ENCODE data around the gene GLIPR1L2. TPM values are rescaled to one million over a fixed set of nuclear protein-coding genes. Genes with fewer than 3 reads are reported as not detected.
A peak's percentile ranks its signal among the peaks of the same experiment; 100 is the strongest.
"Not testable (repeated sequence)": the region's sequence is repeated elsewhere in the genome, so short reads cannot be mapped to it uniquely, and the experiment has no call there.

Gene GLIPR1L2
- total RNA-seq, 1 experiment from 2014 or later: 0.13 TPM

- not testable (repeated sequence) for H3K27me3 ChIP-seq (replicated peaks); DNase-seq (ENCODE audit: low read depth in 1 of 2, low spot score in 2 of 2); H3K4me3 ChIP-seq; H3K9me3 ChIP-seq (replicated peaks); H3K36me3 ChIP-seq; H3K27ac ChIP-seq
- H3K4me1 ChIP-seq (replicated peaks): peaks cover 11% of the 10 kb centered on the region
Observed at GRCh38 chr12:75442454-75442853, 51.6 kb downstream of the GLIPR1L2 start.

GRCh38 chr12:75443709-75444108 is 52.8 kb downstream of the GLIPR1L2 start:
- no peak for DNase-seq (ENCODE audit: low read depth in 1 of 2, low spot score in 2 of 2)
- H3K9me3 ChIP-seq (replicated peaks): no peaks in the 10 kb centered on the region
- no peak overlapping the region for H3K27ac ChIP-seq
- no peak overlapping the region for H3K4me3 ChIP-seq
- H3K36me3 ChIP-seq: no peaks in the 10 kb centered on the region
- no peaks in the 10 kb centered on the region for H3K27me3 ChIP-seq (replicated peaks)
- H3K4me1 ChIP-seq (replicated peaks): peaks cover 12% of the 10 kb centered on the region

- peaks cover 12% of the 10 kb centered on the region for H3K4me1 ChIP-seq (replicated peaks)
- H3K27me3 ChIP-seq (replicated peaks): no peaks in the 10 kb centered on the region
- H3K9me3 ChIP-seq (replicated peaks): no peaks in the 10 kb centered on the region
- no peaks in the 10 kb centered on the region for H3K36me3 ChIP-seq
- peak in 1 of 2 experiments; percentile 27 for DNase-seq (ENCODE audit: low read depth in 1 of 2, low spot score in 2 of 2)
- H3K4me3 ChIP-seq: no peak overlapping the region
- H3K27ac ChIP-seq: 0 out of 2 replicates have a peak overlapping the region, but pooled peaks have one; percentile 21
Observed at GRCh38 chr12:75444429-75445136, 53.7 kb downstream of the GLIPR1L2 start.

- not testable (repeated sequence) for H3K4me3 ChIP-seq; H3K9me3 ChIP-seq (replicated peaks); H3K27ac ChIP-seq; H3K27me3 ChIP-seq (replicated peaks); DNase-seq (ENCODE audit: low read depth in 1 of 2, low spot score in 2 of 2); H3K36me3 ChIP-seq
- peaks cover 12% of the 10 kb centered on the region for H3K4me1 ChIP-seq (replicated peaks)
Observed at GRCh38 chr12:75445137-75445507, 54.2 kb downstream of the GLIPR1L2 start.

GRCh38 chr12:75446857-75447256 is 56.0 kb downstream of the GLIPR1L2 start:
- Histone ChIP-seq H3K27ac (no peak overlapping the region), H3K4me1 (replicated peaks) (peaks cover 12% of the 10 kb centered on the region), H3K36me3 (no peaks in the 10 kb centered on the region), H3K9me3 (replicated peaks) (no peaks in the 10 kb centered on the region), H3K4me3 (no peak overlapping the region), H3K27me3 (replicated peaks) (no peaks in the 10 kb centered on the region)
- peak in 1 of 2 experiments; percentile 37 for DNase-seq (ENCODE audit: low read depth in 1 of 2, low spot score in 2 of 2)

GRCh38 chr12:75447691-75448393 is 57.0 kb downstream of the GLIPR1L2 start:
- no peaks in the 10 kb centered on the region for H3K27me3 ChIP-seq (replicated peaks)
- H3K4me1 ChIP-seq (replicated peaks): peaks cover 12% of the 10 kb centered on the region
- H3K27ac ChIP-seq: no peak overlapping the region
- no peak for DNase-seq (ENCODE audit: low read depth in 1 of 2, low spot score in 2 of 2)
- no peaks in the 10 kb centered on the region for H3K9me3 ChIP-seq (replicated peaks)
- H3K4me3 ChIP-seq: no peak overlapping the region
- no peaks in the 10 kb centered on the region for H3K36me3 ChIP-seq

GRCh38 chr12:75452675-75453330 is 61.9 kb downstream of the GLIPR1L2 start:
- H3K27me3 ChIP-seq (replicated peaks): no peaks in the 10 kb centered on the region
- no peak overlapping the region for H3K27ac ChIP-seq
- DNase-seq (ENCODE audit: low read depth in 1 of 2, low spot score in 2 of 2): no peak
- no peaks in the 10 kb centered on the region for H3K9me3 ChIP-seq (replicated peaks)
- no peaks in the 10 kb centered on the region for H3K4me1 ChIP-seq (replicated peaks)
- H3K36me3 ChIP-seq: no peaks in the 10 kb centered on the region
- no peak overlapping the region for H3K4me3 ChIP-seq

GRCh38 chr12:75455839-75456238 is 65.0 kb downstream of the GLIPR1L2 start:
- peaks cover 3% of the 10 kb centered on the region; the same call in 1 of the 2 replicates for H3K9me3 ChIP-seq (replicated peaks)
- no peaks in the 10 kb centered on the region for H3K4me1 ChIP-seq (replicated peaks)
- no peaks in the 10 kb centered on the region for H3K36me3 ChIP-seq
- no peak overlapping the region for H3K27ac ChIP-seq
- no peak for DNase-seq (ENCODE audit: low read depth in 1 of 2, low spot score in 2 of 2)
- H3K27me3 ChIP-seq (replicated peaks): no peaks in the 10 kb centered on the region
- H3K4me3 ChIP-seq: no peak overlapping the region

- Histone ChIP-seq H3K4me1 (replicated peaks) (no peaks in the 10 kb centered on the region), H3K27me3 (replicated peaks) (no peaks in the 10 kb centered on the region), H3K27ac (no peak overlapping the region), H3K4me3 (no peak overlapping the region), H3K36me3 (no peaks in the 10 kb centered on the region), H3K9me3 (replicated peaks) (peaks cover 3% of the 10 kb centered on the region; the same call in 1 of the 2 replicates)
- DNase-seq (ENCODE audit: low read depth in 1 of 2, low spot score in 2 of 2): no peak
Observed at GRCh38 chr12:75457191-75457590, 66.3 kb downstream of the GLIPR1L2 start.

- not testable (repeated sequence) for H3K27me3 ChIP-seq (replicated peaks); H3K36me3 ChIP-seq; H3K4me1 ChIP-seq (replicated peaks); H3K27ac ChIP-seq; DNase-seq (ENCODE audit: low read depth in 1 of 2, low spot score in 2 of 2); H3K9me3 ChIP-seq (replicated peaks); H3K4me3 ChIP-seq
Observed at GRCh38 chr12:75457866-75458265, 67.0 kb downstream of the GLIPR1L2 start.

- Histone ChIP-seq H3K4me1 (replicated peaks) (no peaks in the 10 kb centered on the region), H3K36me3 (no peaks in the 10 kb centered on the region), H3K9me3 (replicated peaks) (peaks cover 3% of the 10 kb centered on the region; the same call in 1 of the 2 replicates), H3K27me3 (replicated peaks) (no peaks in the 10 kb centered on the region), H3K27ac (no peak overlapping the region), H3K4me3 (no peak overlapping the region)
- no peak for DNase-seq (ENCODE audit: low read depth in 1 of 2, low spot score in 2 of 2)
Observed at GRCh38 chr12:75459755-75460154, 68.9 kb downstream of the GLIPR1L2 start.

- H3K4me1 ChIP-seq (replicated peaks): no peaks in the 10 kb centered on the region
- peaks cover 3% of the 10 kb centered on the region; the same call in 1 of the 2 replicates for H3K9me3 ChIP-seq (replicated peaks)
- no peak overlapping the region for H3K27ac ChIP-seq
- DNase-seq (ENCODE audit: low read depth in 1 of 2, low spot score in 2 of 2): no peak
- H3K36me3 ChIP-seq: no peaks in the 10 kb centered on the region
- H3K27me3 ChIP-seq (replicated peaks): no peaks in the 10 kb centered on the region
- no peak overlapping the region for H3K4me3 ChIP-seq
Observed at GRCh38 chr12:75460204-75460603, 69.3 kb downstream of the GLIPR1L2 start.

GRCh38 chr12:75471902-75472890 is 81.3 kb downstream of the GLIPR1L2 start:
- no peaks in the 10 kb centered on the region for H3K9me3 ChIP-seq (replicated peaks)
- DNase-seq (ENCODE audit: low read depth in 1 of 2, low spot score in 2 of 2): no peak
- no peak overlapping the region for H3K27ac ChIP-seq
- no peaks in the 10 kb centered on the region for H3K36me3 ChIP-seq
- H3K4me1 ChIP-seq (replicated peaks): no peaks in the 10 kb centered on the region
- no peak overlapping the region for H3K4me3 ChIP-seq
- no peaks in the 10 kb centered on the region; the same call in 1 of the 2 replicates for H3K27me3 ChIP-seq (replicated peaks)

Data from SJSA1 (cell line).